ENCODE measurements around the gene ESYT2.

Gene ESYT2

GRCh38 chr7:158795272-158795671, 34.0 kb downstream of the ESYT2 start:
- DNase-seq, result no peak

- DNase-seq, result no peak
Observed at GRCh38 chr7:158791107-158791506, 38.2 kb downstream of the ESYT2 start.

- no peak for DNase-seq
Observed at GRCh38 chr7:158789842-158790241, 39.5 kb downstream of the ESYT2 start.

GRCh38 chr7:158786898-158787297, 42.4 kb downstream of the ESYT2 start:
- DNase-seq, result no peak

GRCh38 chr7:158784270-158784669, 45.0 kb downstream of the ESYT2 start:
- DNase-seq, result no peak

- DNase-seq, result no peak
Observed at GRCh38 chr7:158783595-158783994, 45.7 kb downstream of the ESYT2 start.

GRCh38 chr7:158782761-158783401, 46.4 kb downstream of the ESYT2 start:
- DNase-seq, result no peak

- DNase-seq, result no peak
Observed at GRCh38 chr7:158781974-158782664, 47.2 kb downstream of the ESYT2 start.

GRCh38 chr7:158781217-158781973, 47.9 kb downstream of the ESYT2 start:
- no peak for DNase-seq

- no peak for DNase-seq
Observed at GRCh38 chr7:158779061-158780000, 50.0 kb downstream of the ESYT2 start.

- no peak for DNase-seq
Observed at GRCh38 chr7:158778471-158778870, 50.8 kb downstream of the ESYT2 start.

- DNase-seq, result no peak
Observed at GRCh38 chr7:158777793-158778192, 51.5 kb downstream of the ESYT2 start.

GRCh38 chr7:158776474-158776873, 52.8 kb downstream of the ESYT2 start:
- no peak for DNase-seq

GRCh38 chr7:158774952-158775351, 54.4 kb downstream of the ESYT2 start:
- DNase-seq, result no peak

GRCh38 chr7:158772916-158773315, 56.4 kb downstream of the ESYT2 start:
- DNase-seq, result no peak

- no peak for DNase-seq
Observed at GRCh38 chr7:158771213-158771834, 58.0 kb downstream of the ESYT2 start.

- no peak for DNase-seq
Observed at GRCh38 chr7:158767707-158768106, 61.6 kb downstream of the ESYT2 start.

GRCh38 chr7:158766570-158767281, 62.6 kb downstream of the ESYT2 start:
- no peak for DNase-seq

- DNase-seq, result no peak
Observed at GRCh38 chr7:158765020-158765419, 64.3 kb downstream of the ESYT2 start.

- no peak for DNase-seq
Observed at GRCh38 chr7:158763454-158764033, 65.8 kb downstream of the ESYT2 start.

GRCh38 chr7:158761945-158762344, 67.4 kb downstream of the ESYT2 start:
- no peak for DNase-seq

Data from activated CD4-positive, alpha-beta T cell treated with anti-CD3 and anti-CD28 coated beads for 1 hour (primary cell).